ENCODE measurements around the gene GCC2.
A peak's percentile ranks its signal among the peaks of the same experiment; 100 is the strongest.
"Not testable (repeated sequence)": the region's sequence is repeated elsewhere in the genome, so short reads cannot be mapped to it uniquely, and the experiment has no call there.

The GCC2 gene

DNA sequence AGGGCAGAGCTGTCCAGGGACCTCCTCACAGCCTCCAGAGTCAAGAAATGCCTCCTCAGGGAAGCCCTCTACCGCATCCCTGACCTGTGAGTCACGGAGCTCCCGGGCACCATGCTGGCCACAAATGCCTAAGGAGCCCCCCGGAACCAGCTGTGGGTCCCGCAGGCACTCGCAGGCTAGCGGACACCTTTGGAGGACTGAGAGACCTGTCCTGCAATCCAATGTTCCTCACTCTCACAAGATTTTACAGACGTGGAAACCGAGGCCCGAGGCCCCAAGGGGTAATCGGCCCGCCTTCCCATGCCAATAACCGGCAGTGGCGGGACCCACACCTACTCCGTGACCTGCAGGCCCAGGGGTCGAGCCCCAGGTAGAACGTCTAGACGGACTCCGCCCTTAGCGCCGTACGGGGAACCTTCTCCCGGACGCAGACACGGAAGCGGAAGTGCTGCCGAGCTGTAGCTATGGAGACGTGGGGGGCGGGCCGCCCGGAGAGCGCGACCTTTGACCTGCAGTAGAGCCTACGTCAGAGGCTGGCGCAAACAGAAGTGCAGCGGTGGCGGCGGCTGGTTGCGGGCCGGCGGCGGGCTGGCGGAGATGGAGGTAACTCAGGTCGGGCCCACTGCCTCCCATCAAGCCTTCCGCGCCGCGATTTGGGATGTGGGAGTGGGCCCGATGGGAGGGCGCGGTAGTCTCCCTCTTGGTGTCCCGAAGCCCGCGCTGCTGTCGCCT, at the start of gene GCC2:
Gene GCC2, plus strand, starts transcription at position 529 of the 732 bp plus-strand sequence. Its CDS starts 69 bp downstream, at position 598.
- DNase-seq = peak; percentile 90

DNA sequence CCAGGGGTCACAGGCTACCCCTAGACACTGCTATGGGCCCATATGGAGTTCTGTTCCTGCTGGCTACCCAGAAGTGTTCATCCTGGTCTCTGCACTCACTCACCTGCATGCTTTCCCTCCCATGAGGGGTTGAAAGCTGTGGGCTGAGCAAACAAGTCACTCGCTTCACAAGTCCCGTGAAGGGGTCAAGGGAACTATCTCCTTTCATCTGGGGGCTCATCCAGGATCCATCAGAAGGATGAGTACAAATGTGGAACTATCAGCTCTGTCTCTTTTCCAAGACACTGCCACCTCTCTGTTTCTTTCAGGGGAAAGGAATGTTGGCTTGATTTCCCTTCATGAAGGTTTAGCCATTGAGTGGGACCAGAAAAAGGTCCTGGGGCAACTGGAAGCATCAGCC, 49.5 kb upstream of the GCC2 start:
- DNase-seq = no peak

DNA sequence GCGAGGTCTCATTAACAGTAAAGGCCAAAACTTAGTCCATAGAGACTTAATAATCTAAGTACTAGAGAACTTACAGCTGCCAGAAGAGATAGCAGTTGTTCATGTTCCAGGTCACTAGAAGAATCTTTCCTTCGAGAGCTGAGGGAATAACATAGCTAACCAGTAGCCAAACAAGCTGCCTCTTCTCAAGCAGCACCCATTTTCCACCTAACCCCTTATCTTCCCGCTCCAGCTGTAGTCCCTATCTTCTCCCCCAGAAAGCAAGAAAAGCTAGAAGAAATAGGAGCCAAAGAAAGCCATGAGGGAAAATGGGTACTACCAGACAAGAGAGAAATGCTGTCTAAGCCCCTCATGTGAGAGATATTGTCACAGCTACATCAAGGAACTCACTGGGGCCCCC, 47.2 kb upstream of the GCC2 start:
- DNase-seq = no peak

- DNase-seq = no peak
Measured at GRCh38 chr2:108403494-108403893, 45.5 kb upstream of the GCC2 start.

DNA sequence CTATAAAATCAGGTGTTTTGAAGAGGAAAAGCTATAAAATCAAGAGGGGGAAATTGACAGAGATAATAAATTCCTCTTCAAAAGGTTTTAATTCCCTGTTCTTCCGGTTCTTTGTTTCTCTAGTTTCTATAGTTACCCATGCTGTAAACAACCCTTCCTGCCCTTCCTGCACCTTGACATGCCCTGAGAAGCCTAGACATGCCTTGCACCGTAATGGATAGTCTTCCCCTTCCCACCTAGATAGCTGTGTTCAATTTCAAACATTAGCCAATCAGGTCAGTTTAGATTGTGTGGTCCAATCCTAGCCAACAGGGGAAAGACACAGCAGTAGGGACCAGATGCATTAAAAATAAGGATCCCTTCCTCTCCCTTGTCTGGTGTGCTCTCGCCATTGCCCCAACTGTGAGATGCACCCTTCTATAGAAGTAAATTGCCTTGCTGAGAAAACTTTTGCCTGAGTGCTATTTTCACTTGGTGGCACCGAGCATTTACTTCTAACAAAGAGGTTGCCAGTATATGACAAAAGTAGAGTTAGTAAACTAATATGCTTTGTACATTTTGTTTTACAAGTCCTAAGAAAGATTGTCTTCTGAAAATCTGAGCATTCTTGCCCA, 44.1 kb upstream of the GCC2 start:
- DNase-seq = no peak

GRCh38 chr2:108407864-108408729, 40.9 kb upstream of the GCC2 start:
- no peak for DNase-seq

- no peak for DNase-seq
Measured at GRCh38 chr2:108409768-108410167, 39.2 kb upstream of the GCC2 start.

DNA sequence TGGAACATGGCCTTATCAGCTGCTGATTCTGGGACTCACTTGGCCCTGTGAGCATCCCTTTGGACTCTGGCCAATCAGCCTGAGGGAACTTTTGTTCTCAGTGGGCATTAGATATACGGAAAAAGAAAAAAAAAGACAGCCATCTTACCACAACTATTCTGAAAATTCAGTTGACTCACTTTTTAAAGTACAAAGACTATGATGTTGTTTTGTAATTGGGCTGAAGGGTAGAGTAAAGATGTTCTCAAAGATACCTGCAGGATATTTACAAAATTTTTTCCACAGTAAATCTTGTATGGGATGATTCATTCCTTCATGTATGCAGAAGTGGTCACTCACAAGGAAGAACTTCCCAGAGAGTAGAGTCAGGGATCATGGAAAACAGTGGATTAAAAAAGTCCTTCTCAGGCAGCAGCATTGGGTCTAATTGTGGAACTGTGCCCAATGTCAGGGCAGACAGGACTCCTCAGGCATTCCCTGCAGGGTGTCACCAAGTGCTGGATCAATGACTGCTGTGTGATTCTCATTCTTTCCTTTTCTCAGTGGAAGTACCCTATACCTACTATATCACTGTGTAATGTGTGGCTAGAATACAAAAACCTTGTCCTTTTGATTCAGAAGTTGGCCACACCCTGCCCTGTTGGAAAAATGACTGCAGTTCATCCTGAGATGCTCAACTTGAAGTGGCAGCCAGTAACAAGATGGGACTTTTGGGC, 35.9 kb upstream of the GCC2 start:
- no peak for DNase-seq

DNA sequence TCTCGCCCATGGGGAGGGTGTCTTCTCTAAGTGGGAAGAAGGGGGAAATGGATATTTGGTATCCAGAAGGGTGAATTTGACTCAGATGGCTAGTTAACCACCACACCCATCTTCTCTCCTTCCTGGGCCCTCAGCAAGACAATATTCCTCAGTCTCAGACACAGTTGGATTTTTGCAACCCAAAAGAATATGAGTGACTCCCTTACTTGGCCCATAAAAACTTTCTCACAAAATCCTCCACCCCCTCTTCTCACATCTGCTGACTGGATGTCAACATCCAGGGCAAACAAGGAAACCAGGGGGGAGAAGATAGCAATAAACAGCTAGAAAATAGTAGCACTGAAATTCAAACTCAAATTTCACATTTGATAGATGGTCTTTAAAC, 35.3 kb upstream of the GCC2 start:
- DNase-seq = no peak

DNA sequence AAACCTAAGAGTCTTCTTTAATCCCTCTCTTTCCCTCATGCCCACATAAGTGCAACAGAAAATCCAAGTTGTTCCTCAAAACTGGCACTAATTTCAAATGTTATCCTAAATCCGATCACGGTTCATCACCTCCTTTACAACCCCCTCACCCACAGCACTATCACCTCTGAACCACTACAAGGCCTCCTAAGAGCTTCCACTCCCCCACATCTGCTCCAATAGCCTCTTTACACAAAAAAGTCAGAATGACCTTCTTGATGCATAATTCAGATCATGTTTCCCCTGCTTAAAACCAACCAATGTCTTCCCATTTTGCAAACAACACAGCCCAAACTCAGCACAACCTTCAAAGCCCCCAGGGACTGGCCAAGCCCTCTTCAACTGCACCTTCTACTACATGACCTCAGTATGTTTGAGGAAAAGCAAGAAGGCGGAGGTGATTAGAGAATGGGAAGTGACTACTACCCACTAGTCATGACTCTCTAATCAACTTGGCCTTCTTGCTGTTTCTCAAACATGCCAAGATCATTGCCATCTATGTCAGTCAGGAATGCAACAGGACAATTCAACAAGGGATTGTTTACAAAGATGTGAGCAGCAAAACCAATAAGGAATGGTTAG, 34.6 kb upstream of the GCC2 start:
- DNase-seq = no peak

GRCh38 chr2:108414945-108415344, 34.1 kb upstream of the GCC2 start:
- no peak for DNase-seq

DNA sequence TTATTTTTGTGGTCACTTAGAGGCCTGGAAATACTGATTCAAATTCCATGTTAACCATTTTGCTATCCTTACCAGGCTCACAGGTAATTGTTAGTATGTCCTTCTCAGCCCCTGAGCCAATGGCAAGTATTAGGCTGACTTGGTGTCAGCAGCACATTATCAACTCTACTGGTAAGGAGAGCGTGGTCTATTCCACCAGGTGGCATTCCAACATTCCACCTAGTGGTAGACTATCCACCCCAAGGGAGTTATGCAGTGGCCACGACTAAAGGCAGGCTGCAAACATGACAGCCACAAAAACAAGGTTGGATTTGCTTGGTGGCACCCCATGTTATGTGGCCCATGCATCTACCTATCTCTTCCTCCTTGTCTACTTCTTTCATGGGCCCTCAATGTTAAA, 31.8 kb upstream of the GCC2 start:
- no peak for DNase-seq

DNA sequence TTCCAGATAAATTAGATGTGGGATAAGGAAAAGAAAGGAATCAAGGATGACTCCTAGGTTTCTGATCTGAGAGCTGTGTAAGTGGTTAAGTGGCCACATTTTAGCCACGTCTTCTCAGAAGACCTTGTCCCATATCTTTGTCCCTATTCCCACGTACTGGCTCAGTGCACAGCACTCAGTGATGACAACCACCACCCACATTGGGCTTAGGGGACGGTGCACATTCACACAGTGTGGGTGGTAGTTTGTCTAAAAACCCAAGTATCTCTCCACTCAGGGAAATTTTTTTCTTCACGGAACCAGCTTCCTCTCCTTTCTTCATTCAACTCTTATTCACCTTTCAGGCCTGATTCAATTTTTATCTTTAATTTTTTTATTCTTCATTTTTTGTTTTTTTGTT, 30.6 kb upstream of the GCC2 start:
- DNase-seq = no peak

DNA sequence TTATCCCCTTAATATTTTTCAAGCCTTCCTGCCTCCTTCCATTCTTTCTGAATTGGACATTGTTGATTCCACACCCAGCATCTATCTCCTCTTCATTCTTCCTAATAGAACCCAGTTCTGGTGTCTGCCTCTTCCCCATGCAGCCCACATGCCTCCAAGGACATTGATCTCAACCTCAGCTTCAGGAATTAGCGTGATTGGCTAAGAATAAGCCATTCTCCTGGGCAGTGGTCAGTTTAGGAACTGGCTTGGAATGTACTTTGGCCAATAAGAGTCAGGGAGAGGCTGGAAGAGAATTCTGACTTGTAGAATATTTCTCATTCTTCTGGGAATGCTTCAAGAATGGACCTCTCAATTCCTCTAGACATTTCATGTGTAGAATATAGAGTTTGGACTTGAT, 25.9 kb upstream of the GCC2 start:
- DNase-seq = no peak

DNA sequence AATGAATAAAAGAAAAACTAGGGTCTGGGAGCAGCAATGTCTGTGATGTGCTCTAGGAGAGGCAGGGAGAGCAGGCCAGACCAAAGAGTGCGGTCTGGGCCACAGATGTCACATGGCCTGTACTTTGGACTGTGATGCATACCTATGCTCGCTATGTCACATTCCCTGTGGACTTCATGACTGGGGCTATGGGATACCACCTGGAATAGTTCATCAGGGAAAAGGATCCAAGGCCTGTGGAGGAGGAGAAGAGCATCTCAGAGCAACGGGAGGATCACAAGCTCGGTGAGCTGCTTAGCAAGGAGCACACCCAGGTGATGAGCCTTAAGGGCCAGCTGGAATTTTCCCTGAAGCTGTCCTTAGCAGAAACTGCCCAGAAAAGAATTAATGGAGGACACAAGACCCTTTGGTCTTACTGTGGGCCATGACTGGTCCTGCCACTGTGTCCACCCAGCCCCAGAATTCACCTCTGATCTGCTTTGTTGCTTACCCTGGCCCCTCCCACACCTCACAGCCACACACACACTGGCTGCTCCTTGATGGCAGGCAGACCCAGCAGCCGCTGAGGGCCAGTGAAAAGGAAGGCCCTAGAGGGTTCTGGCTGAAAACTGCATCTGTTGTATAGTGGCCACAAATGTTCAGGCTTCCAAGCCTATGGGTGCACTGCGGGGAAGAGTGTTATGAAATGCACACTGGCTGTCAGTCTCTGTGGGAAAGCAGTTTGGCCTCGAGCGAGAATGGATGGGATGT, 25.3 kb upstream of the GCC2 start:
- no peak for DNase-seq

- DNase-seq = no peak
Measured at GRCh38 chr2:108428286-108429009, 20.6 kb upstream of the GCC2 start.

- DNase-seq = not testable (repeated sequence)
Measured at GRCh38 chr2:108435578-108435977, 13.4 kb upstream of the GCC2 start.

GRCh38 chr2:108436976-108437375, 12.0 kb upstream of the GCC2 start:
- peak; percentile 21 for DNase-seq

DNA sequence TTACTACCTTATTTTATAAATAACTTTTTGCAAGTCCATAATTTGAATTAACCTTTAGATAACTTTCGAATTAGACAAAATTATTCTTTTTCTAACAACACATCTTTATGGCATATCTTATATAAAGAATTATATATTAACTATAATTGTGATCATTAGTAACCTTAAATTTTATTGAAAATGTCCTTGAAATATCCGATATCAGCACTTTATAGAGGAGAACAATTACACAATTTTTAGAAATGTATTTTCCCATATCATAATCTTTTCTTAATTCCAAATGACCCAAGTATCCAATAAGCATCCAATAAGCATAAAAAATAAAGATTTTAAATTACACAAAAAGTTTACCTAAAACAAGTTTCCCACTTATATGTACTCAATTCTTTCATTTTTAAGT, 7.3 kb upstream of the GCC2 start:
- no peak for DNase-seq

DNA sequence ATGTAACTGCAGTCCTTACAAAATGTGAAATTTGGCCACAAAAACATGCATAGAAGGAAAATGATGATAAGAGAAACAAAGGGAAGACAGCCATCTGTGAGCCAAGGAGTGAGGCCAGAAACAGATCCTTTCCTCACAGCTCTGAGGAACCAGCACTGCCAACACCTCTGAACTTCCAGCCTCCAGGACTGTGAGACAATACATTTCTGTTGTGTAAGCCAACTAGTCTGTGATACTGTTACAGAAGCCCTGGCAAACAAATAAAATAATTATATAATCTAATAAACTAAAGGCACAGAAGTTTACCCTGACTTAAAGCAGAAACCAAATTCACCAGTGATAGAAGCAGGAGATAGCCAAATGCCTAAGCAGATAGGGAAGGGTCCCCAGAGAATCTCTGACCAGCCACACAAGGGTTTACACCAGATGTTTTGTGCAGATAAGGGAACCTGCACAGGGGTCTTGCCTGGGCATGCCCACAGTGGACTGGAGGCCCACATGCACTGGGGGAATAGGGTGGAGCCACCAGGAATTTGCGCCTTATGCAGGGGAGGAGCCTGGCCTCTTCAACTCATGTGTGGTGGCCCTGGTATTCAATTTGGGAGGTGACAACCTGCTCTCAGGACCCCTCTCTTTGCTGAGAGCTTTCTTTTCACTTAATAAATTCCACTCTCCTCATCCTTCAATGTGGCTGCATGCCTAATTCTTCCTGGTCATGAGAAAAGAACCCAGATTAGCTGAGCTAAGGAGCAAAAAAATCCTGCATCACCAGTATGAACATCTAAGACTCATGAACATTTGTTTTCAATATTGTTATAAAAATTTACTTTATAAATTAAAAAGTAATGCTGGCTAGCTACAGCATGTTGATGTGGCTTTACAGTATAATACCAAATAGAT, 3.8 kb upstream of the GCC2 start:
- DNase-seq = peak; percentile 76
